GM23338 (cell line): ENCODE results near the gene MRPL1. TPM values are rescaled to one million over a fixed set of nuclear protein-coding genes. Genes with fewer than 3 reads are reported as not detected.

Experiments used
- ATAC-seq: fragments of 200-7000 bp; cut with Tn5 transposase; 3 replicates; pipeline ENCODE4 v1.9.1; 2020
- DNase-seq: peaks from one replicate; pipeline ENCODE4 v3.0.0-alpha.2; 2015; ENCODE audit warnings: low spot score
- H2AFZ ChIP-seq: fragments of 200-600 bp; sonication (generic); 2 replicates; pipeline ENCODE4 v1.8.0; 2016; ENCODE audit warnings: antibody characterized with exemption, mild to moderate bottlenecking, moderate library complexity
- H3F3A ChIP-seq: fragments of 200-600 bp; sonication (generic); replicated peaks from 2 replicates; pipeline ENCODE4 v1.8.0; 2017; ENCODE audit warnings: antibody characterized with exemption, mixed run types, low read depth
- H3K27ac ChIP-seq: fragments of 200-600 bp; sonication (generic); 2 replicates; pipeline ENCODE4 v1.6.1; 2016; ENCODE audit warnings: low read depth
- H3K27me3 ChIP-seq: fragments of 200-600 bp; sonication (generic); 2 replicates; pipeline ENCODE4 v1.8.0; 2016; ENCODE audit warnings: mild to moderate bottlenecking, mixed run types, moderate library complexity; ENCODE audit not compliant: insufficient read depth
- H3K36me3 ChIP-seq: fragments of 200-600 bp; sonication (generic); 2 replicates; pipeline ENCODE4 v1.8.0; 2016; ENCODE audit warnings: mild to moderate bottlenecking; ENCODE audit not compliant: insufficient read depth
- H3K4me1 ChIP-seq: fragments of 200-600 bp; sonication (generic); 2 replicates; pipeline ENCODE4 v1.8.0; 2016; ENCODE audit warnings: mild to moderate bottlenecking, moderate library complexity; ENCODE audit not compliant: insufficient read depth
- H3K4me2 ChIP-seq: fragments of 200-600 bp; sonication (generic); 2 replicates; pipeline ENCODE4 v1.7.1; 2017; ENCODE audit warnings: mixed run types
- H3K4me3 ChIP-seq: fragments of 200-600 bp; sonication (generic); 2 replicates; pipeline ENCODE4 v1.6.1; 2016; ENCODE audit warnings: mixed run types
- H3K79me2 ChIP-seq: fragments of 200-600 bp; sonication (generic); replicated peaks from 2 replicates; pipeline ENCODE4 v1.8.0; 2017; ENCODE audit warnings: mild to moderate bottlenecking; ENCODE audit not compliant: insufficient read depth
- H3K9me2 ChIP-seq: fragments of 200-600 bp; sonication (generic); 2 replicates; pipeline ENCODE4 v1.8.0; 2017; ENCODE audit not compliant: insufficient read depth
- H4K20me1 ChIP-seq: fragments of 200-600 bp; sonication (generic); replicated peaks from 2 replicates; pipeline ENCODE4 v1.8.0; 2017; ENCODE audit warnings: mild to moderate bottlenecking; ENCODE audit not compliant: insufficient read depth
- H3K27ac Mint-ChIP-seq: 2 replicates; pipeline ENCODE4 v1.8.0; 2020; ENCODE audit warnings: inconsistent platforms, mild to moderate bottlenecking, moderate library complexity, mixed read lengths
- H3K27me3 Mint-ChIP-seq: 3 replicates; pipeline ENCODE4 v1.8.0; 2022; ENCODE audit warnings: low read depth, mild to moderate bottlenecking, moderate library complexity, mixed read lengths, inconsistent platforms; ENCODE audit not compliant: insufficient read depth, poor library complexity
- H3K36me3 Mint-ChIP-seq: 3 replicates; pipeline ENCODE4 v1.8.0; 2021; ENCODE audit warnings: low read depth, mild to moderate bottlenecking, inconsistent platforms, moderate library complexity, mixed read lengths
- H3K4me1 Mint-ChIP-seq: 3 replicates; pipeline ENCODE4 v1.8.0; 2020; ENCODE audit warnings: mild to moderate bottlenecking, inconsistent platforms, mixed read lengths
- H3K4me3 Mint-ChIP-seq: 3 replicates; pipeline ENCODE4 v1.8.0; 2021; ENCODE audit warnings: moderate library complexity, mild to moderate bottlenecking, inconsistent platforms, mixed read lengths
- H3K9me3 Mint-ChIP-seq: 3 replicates; pipeline ENCODE4 v1.8.0; 2020; ENCODE audit warnings: moderate library complexity, mild to moderate bottlenecking, inconsistent platforms, mixed read lengths
- ETS1 ChIP-seq: IDR thresholded peaks from 2 replicates; pipeline ENCODE4 v1.6.1; 2016; ENCODE audit warnings: antibody characterized with exemption
- EZH2 ChIP-seq: fragments of 200-600 bp; sonication (generic); IDR thresholded peaks from one replicate; pipeline ENCODE4 v1.8.0; 2017; ENCODE audit warnings: antibody characterized with exemption, mild to moderate bottlenecking, low read depth; ENCODE audit not compliant: unreplicated experiment
- JUNB ChIP-seq: IDR thresholded peaks from one replicate; pipeline ENCODE4 v1.6.1; 2016; ENCODE audit warnings: antibody characterized with exemption; ENCODE audit not compliant: unreplicated experiment
- NANOG ChIP-seq: IDR thresholded peaks from 2 replicates; pipeline ENCODE4 v1.6.1; 2016; ENCODE audit warnings: antibody characterized with exemption, borderline replicate concordance
- REST ChIP-seq: IDR thresholded peaks from one replicate; pipeline ENCODE4 v1.6.1; 2018; ENCODE audit warnings: antibody characterized with exemption; ENCODE audit not compliant: unreplicated experiment
- STAT1 ChIP-seq: IDR thresholded peaks from one replicate; pipeline ENCODE4 v1.6.1; 2016; ENCODE audit warnings: antibody characterized with exemption; ENCODE audit not compliant: unreplicated experiment
- ZNF114 ChIP-seq: fragments of 250-450 bp; sonication (Bioruptor Pico); IDR thresholded peaks from 2 replicates; pipeline ENCODE4 v1.5.0; 2020; ENCODE audit warnings: mild to moderate bottlenecking, moderate library complexity
- ZNF331 ChIP-seq: fragments of 250-450 bp; sonication (Bioruptor Pico); IDR thresholded peaks from 2 replicates; pipeline ENCODE4 v1.5.0; 2020; ENCODE audit warnings: low read depth, mild to moderate bottlenecking, moderate library complexity
- ZNF462 ChIP-seq: fragments of 250-450 bp; sonication (Bioruptor Pico); IDR thresholded peaks from 2 replicates; pipeline ENCODE4 v1.5.0; 2020; ENCODE audit warnings: mild to moderate bottlenecking, moderate library complexity
- polyA plus RNA-seq: library from polyadenylated mRNA; unstranded; fragments of >200 nt; fragmentation: Nextera tagmentation; extraction: Ambion mirVana; gene quantifications from 2 replicates; pipeline ENCODE4 v1.2.1, GENCODE V29; 2016
- total RNA-seq: library from RNA; depleted of rRNA; stranded (reverse); fragments of >200 nt; shearing (Covaris generic); gene quantifications from 2 replicates; pipeline ENCODE4 v1.2.3, GENCODE V29; 2014

The MRPL1 gene
- total and polyA plus RNA-seq, 2 experiments from 2014 or later: 29.2 to 46.5 TPM

GRCh38 chr4:77854431-77855111, 8.1 kb upstream of the MRPL1 start (continued):
- TF ChIP-seq ZNF462 (CRISPR knock-in tag): no peak
- no peak for TF ChIP-seq JUNB
- no peak for TF ChIP-seq STAT1
- TF ChIP-seq REST: no peak
- no peak for TF ChIP-seq NANOG

- Histone ChIP-seq H2AFZ (no peak overlapping the region; the same call in 1 of the 2 replicates), H3K27ac (no peak overlapping the region), H3K36me3 (no peaks in the 10 kb centered on the region), H3K4me3 (no peak overlapping the region), H3K4me2 (no peak overlapping the region), H3F3A (no peaks in the 10 kb centered on the region), H3K27me3 (no peaks in the 10 kb centered on the region), H3K4me1 (no peaks in the 10 kb centered on the region), H3K79me2 (no peaks in the 10 kb centered on the region), H3K9me2 (no peaks in the 10 kb centered on the region), H4K20me1 (no peaks in the 10 kb centered on the region)
- no peak overlapping the region for H3K27ac Mint-ChIP-seq
- H3K4me3 Mint-ChIP-seq: no peak overlapping the region
- H3K4me1 Mint-ChIP-seq: peaks cover 4% of the 10 kb centered on the region; the same call in 2 of the 3 replicates
- TF ChIP-seq NANOG: no peak
- TF ChIP-seq ZNF114: no peak
- no peak for TF ChIP-seq EZH2
- TF ChIP-seq ETS1: no peak
- no peak for TF ChIP-seq ZNF331
- peaks cover 2% of the 10 kb centered on the region for H3K27me3 Mint-ChIP-seq
- H3K9me3 Mint-ChIP-seq: no peaks in the 10 kb centered on the region
- ATAC-seq (no peak), DNase-seq (no peak)
- no peaks in the 10 kb centered on the region for H3K36me3 Mint-ChIP-seq
Measured at GRCh38 chr4:77856152-77856551, 6.5 kb upstream of the MRPL1 start.
